ENCODE data around the gene TRIM2.
A peak's percentile ranks its signal among the peaks of the same experiment; 100 is the strongest.

The TRIM2 gene

DNA sequence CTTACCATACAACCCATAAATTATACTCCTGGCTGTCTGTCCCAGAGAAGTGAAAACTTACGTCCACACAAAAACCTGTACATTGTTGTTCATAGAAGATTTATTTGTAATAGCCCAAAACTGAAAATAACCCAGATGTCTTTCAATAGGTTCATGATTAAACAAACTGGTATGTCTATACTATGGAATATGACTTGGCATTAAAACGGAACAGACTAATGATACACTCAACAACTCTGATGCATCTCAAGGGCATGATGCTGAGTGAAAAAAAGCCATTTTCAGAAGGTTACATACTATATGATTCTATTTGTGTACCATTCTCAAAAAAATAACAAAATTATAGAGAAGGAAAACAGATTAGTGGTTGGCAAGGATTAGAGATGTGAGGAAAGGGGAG, 128.7 kb downstream of the TRIM2 start:
- DNase-seq (ENCODE audit: low read depth, low spot score), result no peak

DNA sequence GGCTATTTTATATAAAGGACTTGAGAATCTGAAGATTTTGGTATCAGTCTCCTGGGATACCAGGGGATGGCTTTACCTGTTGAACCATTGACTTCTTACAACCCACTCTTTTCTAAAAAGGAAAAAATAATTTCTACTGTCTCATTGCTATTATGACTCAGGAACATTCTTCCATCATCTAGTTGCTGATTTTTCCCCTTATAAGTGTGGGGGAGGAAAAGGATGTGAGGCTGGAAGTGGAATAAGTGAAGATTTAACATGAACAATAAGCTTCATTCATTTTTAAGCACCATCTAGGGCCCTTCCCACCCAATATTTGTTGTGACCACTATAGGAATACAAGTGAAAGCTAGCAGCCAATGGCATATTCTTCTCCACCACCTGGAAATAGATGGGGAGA, 129.6 kb downstream of the TRIM2 start:
- DNase-seq (ENCODE audit: low read depth, low spot score), result no peak

DNA sequence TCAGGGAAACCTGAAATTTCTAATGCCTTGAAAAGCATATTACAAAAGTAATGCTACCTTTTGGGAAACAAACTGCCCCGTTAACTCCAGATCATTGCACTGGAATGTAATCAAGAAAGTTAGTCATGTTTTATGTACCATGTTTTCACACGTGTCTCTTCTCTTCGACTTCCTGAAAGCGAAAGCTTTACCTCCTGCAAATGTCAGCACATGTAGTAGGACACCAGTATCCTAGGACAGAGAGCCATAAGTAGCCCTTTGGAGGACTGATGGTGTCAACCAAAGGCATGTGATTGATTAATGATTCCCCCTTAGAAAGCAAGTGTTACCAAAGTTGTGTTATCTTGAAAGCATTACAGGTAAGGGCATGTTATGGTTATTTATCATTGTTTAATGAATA, 131.4 kb downstream of the TRIM2 start:
- DNase-seq (ENCODE audit: low read depth, low spot score), result no peak

DNA sequence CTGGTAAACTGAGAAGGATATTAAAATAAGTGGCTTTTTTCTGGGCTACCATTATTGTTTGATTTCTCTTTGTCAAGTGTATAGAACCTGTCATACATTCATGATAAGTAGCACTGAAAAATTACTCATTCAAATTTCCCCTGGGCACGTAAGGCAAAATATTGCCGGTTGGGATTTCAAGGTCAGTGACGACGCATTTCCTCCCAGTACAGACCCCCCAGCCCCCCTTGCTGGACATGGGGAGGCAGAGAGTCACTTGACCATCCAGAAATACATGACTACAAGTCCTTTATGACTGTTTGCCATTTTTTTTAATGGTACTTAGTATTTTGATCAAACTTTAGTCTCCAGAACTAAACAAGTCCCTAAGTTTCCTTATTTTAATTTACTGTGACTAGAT, 133.4 kb downstream of the TRIM2 start:
- no peak for DNase-seq (ENCODE audit: low read depth, low spot score)

DNA sequence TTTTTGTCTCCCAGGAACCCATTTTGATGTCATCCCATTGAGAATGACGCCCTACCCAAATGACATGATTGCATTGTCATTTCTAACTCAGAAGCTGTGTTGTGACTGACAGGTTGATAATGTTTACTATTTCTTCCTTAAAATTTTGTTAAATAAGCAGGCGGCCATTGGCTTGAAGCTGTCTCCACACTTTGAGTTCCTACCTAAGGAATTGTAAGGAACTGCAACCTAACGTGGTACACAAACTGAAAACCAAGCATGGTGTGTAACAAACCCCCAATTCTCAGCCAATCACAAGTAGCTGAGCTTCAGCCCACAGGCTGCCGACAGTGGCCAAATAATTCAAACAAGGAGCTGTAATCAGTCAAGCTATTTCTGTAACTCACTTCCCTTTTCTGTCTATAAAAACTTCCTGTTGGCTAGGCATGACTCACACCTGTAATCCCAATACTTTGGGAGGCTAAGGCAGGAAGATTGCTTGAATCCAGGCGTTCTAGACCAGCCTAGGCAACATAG, 137.4 kb downstream of the TRIM2 start:
- DNase-seq (ENCODE audit: low read depth, low spot score), result no peak

DNA sequence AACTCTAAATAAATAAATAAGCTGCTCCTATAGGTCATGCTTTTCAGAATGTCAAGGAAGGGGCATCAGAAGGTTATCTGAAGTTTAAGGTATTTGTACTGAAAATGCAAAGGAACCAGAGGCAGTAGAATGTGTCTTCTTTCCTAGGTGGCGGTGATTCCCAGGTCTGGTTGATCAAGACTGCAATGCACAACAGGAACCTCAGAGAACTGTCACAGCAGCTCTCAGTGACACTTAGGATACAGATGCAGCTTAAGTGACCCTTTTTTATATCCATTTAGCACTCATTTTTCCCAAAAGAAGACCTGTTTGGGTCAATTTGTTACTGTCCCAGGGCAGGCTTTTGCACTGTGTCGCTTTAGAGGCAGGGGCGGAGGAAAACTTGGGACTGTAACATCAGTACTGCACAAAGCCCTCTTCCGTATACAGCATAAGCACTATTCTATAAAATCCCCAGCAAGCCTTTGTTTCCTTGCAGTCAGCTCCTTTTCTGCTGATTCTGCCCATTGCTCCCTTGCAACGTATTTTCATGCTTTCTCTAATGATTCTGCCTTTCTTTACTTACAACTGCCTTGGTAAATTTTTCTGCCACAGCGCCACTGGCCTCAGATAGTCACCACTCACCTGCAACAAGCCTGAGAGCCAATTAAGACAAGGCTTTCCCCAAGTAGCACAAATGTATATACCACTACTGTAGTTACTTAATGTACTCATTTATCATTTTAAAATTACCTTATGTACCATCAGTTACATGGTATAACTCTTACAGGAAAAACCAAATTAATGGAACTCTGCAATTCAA, 138.7 kb downstream of the TRIM2 start:
- DNase-seq (ENCODE audit: low read depth, low spot score), result no peak

DNA sequence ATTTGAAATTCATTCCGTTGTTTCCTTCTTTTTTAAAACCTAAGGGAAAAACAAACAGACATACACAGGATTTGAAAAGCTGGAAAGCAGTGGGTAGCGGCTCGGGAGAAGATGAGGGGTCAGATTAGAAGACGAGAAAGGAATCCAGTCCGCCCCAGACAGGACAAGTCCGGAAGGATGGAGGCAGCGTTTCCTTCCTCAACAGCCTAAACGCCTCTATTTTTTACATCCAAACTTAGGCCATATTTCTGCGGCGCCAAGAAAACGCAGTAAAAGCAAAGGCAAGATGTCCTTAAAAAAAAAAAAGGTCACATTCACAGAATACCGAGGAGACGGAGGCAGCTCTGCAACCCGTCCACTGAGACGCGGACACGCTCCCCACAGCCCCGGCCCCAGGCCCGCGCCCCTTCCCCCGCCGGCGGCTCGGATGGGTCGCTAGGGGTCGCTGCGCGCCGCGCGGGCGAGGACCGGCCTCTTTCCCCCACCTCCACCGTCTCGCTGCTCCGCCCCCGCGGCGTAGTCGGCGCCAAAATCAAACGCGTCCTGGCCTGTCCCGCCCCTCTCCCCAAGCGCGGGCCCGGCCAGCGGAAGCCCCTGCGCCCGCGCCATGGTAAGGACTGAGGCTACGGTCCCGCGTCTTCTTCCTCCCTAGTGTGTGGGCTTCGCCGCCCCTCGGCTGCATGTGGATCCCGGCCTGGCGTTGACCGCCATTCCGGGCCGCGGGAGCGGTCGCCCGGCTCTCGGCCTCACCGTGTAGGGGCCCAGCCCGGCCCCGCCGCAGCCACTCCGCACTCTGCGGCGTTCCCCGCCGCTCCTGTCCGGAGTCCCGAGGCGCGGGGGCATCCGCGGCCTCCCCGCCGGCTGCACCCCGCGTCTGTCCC, 140.1 kb downstream of the TRIM2 start, which contains the start of gene MND1:
Gene MND1 (plus strand): TSS at position 558 of the 881 bp plus-strand sequence. CDS start 50 bp downstream, at position 608.
- peak; percentile 81 for DNase-seq (ENCODE audit: low read depth, low spot score)

DNA sequence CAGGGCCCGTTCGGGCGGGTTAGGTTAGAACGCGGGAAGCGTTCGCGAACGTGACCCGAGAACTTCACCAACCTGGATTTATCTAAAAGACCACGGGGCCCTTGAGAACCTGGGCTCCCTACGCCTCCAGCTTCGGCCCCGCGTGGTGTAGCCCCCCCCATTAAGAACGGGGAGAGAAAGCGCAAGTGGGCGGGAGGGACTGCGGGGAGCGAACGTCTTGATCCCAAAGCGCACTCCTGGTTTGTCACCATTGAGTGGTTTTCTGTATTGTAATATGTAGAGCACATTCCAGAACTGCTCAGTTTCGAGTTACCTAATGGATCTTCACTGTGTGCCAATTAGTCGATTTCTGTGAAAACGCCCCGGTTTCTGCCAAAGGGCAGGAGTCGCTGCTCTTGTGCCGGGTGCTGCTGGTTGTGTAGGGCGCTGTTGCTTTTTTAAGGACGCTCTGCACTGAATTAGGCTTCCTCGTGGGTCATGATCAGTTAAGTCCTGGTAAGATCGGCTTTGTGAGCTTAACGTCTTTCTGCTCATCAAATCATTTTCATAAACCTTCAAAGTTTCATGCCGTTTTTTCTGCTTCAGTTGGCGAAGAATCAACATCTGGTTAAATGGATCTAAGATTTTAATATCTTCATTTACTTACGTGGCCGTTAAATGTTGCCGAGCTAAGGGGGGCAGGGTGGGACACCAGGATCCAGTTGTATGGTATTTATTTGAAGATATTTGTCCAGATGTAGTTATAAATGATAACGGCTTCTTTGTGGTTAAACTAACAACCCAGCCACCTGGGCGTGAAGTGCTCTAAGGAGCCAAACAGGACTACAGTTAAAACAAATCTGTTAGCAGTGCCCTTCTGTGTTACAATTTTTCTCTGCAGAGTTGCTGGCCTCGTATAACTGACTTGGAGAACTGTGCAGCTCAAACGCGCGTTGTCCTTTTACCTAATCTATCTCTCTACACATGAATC, 141.1 kb downstream of the TRIM2 start:
- peak; percentile 16 for DNase-seq (ENCODE audit: low read depth, low spot score)

DNA sequence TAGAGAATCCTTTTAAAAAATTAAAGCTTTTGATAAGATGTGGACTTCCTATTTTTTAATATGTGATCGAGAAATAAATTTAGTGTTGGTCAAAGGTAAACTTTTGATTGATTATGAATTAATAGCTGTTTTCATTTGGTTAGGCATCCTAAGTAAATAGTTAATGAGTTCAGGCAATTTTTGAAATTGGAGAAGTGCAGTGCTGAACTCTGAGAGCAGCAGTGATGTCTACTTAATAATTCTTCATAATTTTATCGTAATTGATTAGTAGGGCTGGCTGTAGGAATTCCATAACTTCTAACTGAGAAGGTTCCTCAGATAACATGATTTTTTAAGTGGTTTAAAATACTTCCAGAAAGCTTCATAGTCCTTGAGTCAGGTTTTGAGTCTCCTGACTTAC, 141.8 kb downstream of the TRIM2 start:
- no peak for DNase-seq (ENCODE audit: low read depth, low spot score)

DNA sequence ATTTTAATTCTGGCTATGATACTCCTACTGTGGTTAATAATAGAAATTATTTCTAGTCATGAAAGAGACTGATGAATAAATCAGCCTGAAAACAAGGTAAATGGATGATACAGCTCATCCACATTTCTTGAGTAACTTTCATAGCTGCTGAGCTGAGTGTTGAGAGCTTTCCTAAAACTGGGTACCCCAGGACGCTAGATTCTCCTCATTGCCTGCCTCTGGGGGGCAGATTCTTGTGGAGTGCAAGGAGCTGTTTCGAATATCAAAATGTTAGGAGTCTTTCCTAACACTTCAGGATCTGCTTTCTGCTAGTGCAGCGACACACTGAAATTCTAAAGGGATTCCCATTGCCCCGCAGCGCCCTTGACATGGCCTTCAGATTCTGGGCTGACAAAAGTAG, 142.3 kb downstream of the TRIM2 start:
- DNase-seq (ENCODE audit: low read depth, low spot score), result no peak

DNA sequence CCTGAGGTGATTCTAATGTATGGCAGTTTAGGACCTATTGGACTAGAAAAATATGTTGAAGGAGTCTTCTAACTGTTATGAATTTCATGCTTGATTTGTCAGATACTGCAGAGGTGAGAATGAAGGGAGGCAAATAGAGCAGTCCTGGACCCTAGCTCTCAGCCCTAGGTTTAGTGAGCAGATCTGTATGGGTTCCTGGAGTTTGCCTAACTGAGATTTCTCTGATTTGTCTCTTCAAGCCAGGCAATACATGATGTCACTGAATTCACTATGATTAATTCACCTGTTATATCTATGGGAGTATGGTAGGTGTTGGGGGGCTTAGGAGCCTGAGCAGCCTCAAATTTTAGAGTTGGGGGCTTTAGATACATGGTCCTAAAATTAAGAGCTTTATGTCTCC, 142.9 kb downstream of the TRIM2 start:
- no peak for DNase-seq (ENCODE audit: low read depth, low spot score)

DNA sequence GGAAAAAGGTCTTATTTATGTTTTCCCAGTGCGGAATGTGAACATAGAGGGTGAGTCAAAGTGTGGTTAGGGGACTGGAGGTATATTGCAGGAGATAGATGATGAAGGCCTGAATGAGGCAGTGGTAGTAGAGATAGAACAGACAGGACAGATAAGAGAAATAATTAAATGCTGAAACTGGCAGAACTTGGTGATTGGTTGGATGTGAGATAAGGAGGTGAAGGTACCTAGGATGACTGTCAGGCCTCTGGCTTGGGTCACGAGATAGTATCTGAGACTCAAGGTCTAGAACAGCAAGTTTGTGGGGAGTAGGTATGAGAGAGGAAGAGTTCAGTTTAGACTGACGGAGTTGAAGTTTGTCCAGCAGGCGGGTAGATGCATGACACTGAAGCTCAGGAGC, 143.8 kb downstream of the TRIM2 start:
- DNase-seq (ENCODE audit: low read depth, low spot score), result no peak

DNA sequence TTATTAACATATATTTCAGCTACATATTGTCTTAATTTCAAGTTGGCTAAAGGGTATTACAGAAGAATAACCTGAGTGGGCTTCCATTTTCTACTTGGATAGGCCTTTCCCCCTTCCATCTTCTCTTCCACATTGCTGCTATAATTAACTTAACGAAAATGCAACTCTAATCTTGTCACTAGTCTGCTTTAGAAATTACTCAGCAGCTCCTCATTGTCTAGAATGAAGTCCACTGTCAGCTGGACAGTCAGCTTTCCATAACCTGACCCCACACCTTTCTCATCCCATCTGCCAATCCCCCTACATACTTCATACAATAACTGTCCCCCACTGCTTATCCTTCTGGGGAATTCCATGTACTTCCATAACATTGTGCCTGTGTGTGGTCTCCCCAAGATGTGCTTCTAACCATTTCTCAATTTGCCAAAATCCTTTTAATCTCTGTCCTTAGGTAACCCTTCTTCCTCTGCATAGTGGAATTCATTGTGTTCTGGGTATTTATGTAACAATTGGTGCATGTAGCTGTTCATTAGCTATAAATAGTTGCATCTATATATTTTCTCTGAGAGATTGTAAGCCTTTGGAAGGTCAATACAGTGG, 145.1 kb downstream of the TRIM2 start:
- DNase-seq (ENCODE audit: low read depth, low spot score), result no peak

DNA sequence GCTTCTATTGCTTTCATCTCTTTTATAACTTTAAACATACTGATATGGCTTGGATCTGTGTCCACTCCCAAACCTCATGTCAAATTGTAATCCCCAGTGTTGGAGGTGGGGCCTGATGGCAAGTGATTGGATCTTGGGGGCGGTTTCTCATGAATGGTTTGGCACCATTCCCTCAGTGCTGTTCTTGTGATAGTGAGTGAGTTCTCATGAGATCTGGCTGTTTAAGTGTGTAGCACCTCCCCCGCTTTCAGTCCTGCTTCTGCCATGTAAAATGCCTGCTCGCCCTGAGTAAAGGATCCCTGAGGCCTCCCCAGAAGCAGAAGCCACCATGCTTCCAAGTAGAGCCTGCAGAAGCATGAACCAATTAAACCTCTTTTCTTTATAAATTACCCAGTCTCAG, 157.9 kb downstream of the TRIM2 start:
- DNase-seq (ENCODE audit: low read depth, low spot score), result no peak

DNA sequence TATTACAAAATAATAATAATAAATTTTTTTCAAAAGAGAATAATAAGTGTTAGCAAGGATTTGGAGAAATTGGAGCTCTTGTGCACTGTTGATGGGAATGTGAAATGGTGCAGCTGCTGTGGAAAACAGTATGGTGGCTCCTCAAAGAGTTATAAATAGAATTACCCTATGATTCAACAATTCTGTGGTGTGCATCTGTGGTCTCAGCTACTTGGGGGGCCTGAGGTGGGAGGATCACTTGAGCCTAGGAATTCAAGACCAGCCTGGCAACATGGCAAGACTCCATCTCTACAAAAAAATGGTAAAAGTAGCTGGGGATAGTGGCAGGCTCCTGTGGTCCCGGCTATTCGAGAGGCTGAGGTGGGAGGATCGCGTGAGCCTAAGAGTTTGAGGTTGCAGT, 159.8 kb downstream of the TRIM2 start:
- no peak for DNase-seq (ENCODE audit: low read depth, low spot score)

DNA sequence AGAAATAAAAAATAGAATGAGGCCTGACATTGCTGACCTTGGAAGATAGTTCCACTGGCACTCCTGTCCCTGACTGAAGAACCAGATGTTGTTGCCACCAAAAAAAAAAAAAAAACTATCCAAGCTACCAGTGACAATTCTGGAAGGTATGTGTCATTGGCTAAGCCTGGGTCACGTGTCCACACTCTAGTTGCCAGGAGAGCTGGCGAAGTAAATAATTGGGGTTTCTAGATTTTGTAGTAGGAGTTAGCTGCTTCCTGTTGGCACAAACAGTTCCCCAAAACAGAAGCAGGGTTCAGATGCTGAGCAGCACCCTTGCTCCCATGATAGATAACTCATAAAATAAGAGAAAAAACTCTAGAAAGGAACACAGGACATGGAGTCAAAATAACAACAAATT, 160.8 kb downstream of the TRIM2 start:
- no peak for DNase-seq (ENCODE audit: low read depth, low spot score)

DNA sequence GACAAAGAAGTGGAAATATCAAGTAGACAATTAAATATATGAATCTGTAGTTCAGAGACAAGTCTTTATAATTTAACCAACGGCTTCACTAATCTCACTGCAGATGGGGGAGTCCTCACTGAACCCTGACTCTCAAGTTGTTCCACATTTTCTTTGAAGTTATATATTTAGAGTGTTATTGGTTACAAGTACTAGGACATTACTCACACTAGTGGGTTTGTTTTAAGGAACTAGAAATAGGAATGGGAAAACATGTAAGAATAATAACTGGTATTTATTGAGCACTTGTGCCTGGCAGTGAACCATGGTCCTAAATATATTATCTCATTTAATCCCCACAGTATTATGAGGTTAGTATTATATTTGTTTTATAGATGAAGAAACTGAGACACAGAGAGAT, 162.2 kb downstream of the TRIM2 start:
- no peak for DNase-seq (ENCODE audit: low read depth, low spot score)

DNA sequence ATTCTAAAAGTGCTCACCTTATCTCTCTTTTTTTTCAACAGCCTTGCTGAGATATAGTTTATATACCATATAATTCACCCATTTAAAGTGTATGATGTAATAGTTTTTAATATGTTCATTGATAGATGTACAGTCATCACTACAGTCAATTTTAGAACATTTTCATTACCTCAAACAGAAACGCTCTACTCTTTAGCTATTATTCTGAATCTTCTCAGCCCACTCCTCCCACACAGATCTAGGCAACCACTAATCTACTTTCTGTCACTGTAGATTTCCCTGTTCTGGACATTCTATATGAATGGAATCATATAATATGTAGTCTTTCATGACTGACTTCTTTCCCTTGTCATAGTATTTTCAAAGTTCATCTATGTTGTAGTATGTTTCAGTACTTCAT, 162.8 kb downstream of the TRIM2 start:
- no peak for DNase-seq (ENCODE audit: low read depth, low spot score)

DNA sequence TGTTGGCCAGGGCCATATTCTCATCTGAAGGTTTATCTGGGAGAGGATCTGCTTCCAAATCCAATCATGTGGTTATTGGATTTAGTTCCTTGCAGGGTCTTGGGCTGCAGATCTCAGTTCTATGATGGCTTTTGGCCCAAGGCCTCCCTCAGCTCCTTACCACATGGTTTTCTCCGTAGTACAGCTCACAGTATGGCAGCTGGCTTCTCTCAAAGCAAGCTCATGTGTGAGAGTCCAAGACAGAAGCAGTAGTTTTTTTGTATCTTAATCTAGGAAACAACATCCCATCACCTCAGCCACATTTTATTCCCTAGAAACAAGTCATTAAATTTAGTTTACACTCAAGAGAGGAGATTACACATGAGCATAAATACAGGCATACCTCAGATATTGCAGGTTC, 164.8 kb downstream of the TRIM2 start:
- no peak for DNase-seq (ENCODE audit: low read depth, low spot score)

DNA sequence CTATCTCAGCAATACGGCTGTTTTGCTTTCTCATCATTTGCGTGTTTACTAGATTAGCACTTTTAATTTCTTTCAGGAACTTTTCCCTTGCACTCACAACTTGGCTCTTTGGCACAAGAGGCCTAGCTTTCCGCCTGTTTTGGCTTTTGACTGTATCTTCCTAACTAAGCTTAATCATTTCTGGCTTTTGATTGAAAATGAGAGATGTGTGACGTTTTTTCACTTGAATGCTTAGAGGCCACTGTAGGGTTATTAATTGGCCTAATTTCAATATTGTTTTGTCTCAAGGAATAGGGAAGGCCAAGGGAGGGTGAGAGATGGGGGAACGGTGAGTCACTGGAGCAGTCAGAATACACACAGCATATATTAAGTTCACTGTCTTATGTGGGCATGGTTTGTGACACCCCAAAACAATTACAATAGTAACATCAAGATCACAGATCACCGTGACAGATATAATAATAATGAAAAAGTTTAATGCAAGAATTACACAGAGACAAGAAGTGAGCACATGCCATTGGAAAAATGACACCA, 167.5 kb downstream of the TRIM2 start:
- DNase-seq (ENCODE audit: low read depth, low spot score), result no peak

Data from activated CD4-positive, CD25-positive, alpha-beta regulatory T cell treated with anti-CD3 and anti-CD28 coated beads, Interleukin-2, amount 50 U/mL, for 16 hours (primary cell).